DOHH2 (cell line): ENCODE measurements around the gene FRMD4B.
A peak's percentile ranks its signal among the peaks of the same experiment; 100 is the strongest.

ENCODE experiments used
- CTCF ChIP-seq: fragments of 200-600 bp; sonication (generic); IDR thresholded peaks from one replicate; pipeline ENCODE4 v1.5.1; 2014; ENCODE audit warnings: antibody characterized with exemption, mild to moderate bottlenecking, low read depth, low read length; ENCODE audit not compliant: poor library complexity, severe bottlenecking
- EZH2phosphoT487 ChIP-seq: fragments of 200-600 bp; sonication (generic); IDR thresholded peaks from 2 replicates; pipeline ENCODE4 v1.6.1; 2017; ENCODE audit warnings: borderline replicate concordance, mild to moderate bottlenecking, antibody characterized with exemption, low read length, moderate library complexity, mixed read lengths

GRCh38 chr3:69410301-69410700 is 24.4 kb upstream of the FRMD4B start:
- TF ChIP-seq CTCF (peak; percentile 72), EZH2phosphoT487 (no peak)
